ENCODE data around the gene RHOH.

GRCh38 chr4:40182954-40183353 is 13.9 kb upstream of the RHOH start:
- no peak for TF ChIP-seq CTCF (IDR thresholded peaks at IDR 0.05)
- no peak for TF ChIP-seq BHLHE40 (IDR thresholded peaks at IDR 0.05; ENCODE audit: low read depth, low read length)
- no peak for TF ChIP-seq MAX (IDR thresholded peaks at IDR 0.05)
- TF ChIP-seq CHD4 (IDR thresholded peaks at IDR 0.05; ENCODE audit: borderline replicate concordance): no peak
- no peak for TF ChIP-seq SREBF2 (IDR thresholded peaks at IDR 0.05)
- TF ChIP-seq CEBPB (IDR thresholded peaks at IDR 0.05): no peak
- TF ChIP-seq HMGXB4 (CRISPR knock-in tag; IDR thresholded peaks at IDR 0.05; ENCODE audit: borderline replicate concordance): no peak
- no peak for TF ChIP-seq MAFK (IDR thresholded peaks at IDR 0.05; ENCODE audit: partially characterized antibody)
- TF ChIP-seq FOSB (CRISPR knock-in tag; IDR thresholded peaks at IDR 0.05): no peak
- TF ChIP-seq TP53 (CRISPR knock-in tag; IDR thresholded peaks at IDR 0.05): no peak
- no peak for TF ChIP-seq JUNB (IDR thresholded peaks at IDR 0.05)
- TF ChIP-seq HDAC2 (IDR thresholded peaks at IDR 0.05): no peak
- no peak for TF ChIP-seq FOSL2 (IDR thresholded peaks at IDR 0.05)
- TF ChIP-seq FOSL2 (CRISPR knock-in tag; IDR thresholded peaks at IDR 0.05): no peak
- TF ChIP-seq POLR2A (IDR thresholded peaks at IDR 0.05; ENCODE audit: low read length): no peak

All from A549 (cell line).